ENCODE measurements around the gene NADK2. TPM values are rescaled to one million over a fixed set of nuclear protein-coding genes. Genes with fewer than 3 reads are reported as not detected.

Gene NADK2
- total and polyA plus RNA-seq, 9 of the 15 experiments (the other 6 are each of a cell fraction or from before 2014, with no cell fraction given), result 10.6 to 41.0 (median 24.0) TPM

- TF ChIP-seq, protein P1, sequence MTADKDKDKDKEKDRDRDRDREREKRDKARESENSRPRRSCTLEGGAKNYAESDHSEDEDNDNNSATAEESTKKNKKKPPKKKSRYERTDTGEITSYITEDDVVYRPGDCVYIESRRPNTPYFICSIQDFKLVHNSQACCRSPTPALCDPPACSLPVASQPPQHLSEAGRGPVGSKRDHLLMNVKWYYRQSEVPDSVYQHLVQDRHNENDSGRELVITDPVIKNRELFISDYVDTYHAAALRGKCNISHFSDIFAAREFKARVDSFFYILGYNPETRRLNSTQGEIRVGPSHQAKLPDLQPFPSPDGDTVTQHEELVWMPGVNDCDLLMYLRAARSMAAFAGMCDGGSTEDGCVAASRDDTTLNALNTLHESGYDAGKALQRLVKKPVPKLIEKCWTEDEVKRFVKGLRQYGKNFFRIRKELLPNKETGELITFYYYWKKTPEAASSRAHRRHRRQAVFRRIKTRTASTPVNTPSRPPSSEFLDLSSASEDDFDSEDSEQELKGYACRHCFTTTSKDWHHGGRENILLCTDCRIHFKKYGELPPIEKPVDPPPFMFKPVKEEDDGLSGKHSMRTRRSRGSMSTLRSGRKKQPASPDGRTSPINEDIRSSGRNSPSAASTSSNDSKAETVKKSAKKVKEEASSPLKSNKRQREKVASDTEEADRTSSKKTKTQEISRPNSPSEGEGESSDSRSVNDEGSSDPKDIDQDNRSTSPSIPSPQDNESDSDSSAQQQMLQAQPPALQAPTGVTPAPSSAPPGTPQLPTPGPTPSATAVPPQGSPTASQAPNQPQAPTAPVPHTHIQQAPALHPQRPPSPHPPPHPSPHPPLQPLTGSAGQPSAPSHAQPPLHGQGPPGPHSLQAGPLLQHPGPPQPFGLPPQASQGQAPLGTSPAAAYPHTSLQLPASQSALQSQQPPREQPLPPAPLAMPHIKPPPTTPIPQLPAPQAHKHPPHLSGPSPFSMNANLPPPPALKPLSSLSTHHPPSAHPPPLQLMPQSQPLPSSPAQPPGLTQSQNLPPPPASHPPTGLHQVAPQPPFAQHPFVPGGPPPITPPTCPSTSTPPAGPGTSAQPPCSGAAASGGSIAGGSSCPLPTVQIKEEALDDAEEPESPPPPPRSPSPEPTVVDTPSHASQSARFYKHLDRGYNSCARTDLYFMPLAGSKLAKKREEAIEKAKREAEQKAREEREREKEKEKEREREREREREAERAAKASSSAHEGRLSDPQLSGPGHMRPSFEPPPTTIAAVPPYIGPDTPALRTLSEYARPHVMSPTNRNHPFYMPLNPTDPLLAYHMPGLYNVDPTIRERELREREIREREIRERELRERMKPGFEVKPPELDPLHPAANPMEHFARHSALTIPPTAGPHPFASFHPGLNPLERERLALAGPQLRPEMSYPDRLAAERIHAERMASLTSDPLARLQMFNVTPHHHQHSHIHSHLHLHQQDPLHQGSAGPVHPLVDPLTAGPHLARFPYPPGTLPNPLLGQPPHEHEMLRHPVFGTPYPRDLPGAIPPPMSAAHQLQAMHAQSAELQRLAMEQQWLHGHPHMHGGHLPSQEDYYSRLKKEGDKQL (CRISPR knock-in tag; IDR thresholded peaks at IDR 0.05; ENCODE audit: borderline replicate concordance), result no peak
- TF ChIP-seq CREB1 (IDR thresholded peaks at IDR 0.05), result peak; percentile 61
- peak; percentile 84 for TF ChIP-seq CREB1 (CRISPR knock-in tag; IDR thresholded peaks at IDR 0.05)
- TF ChIP-seq HNRNPUL1 (IDR thresholded peaks at IDR 0.05; ENCODE audit: low read length), result no peak
- no peak for TF ChIP-seq HDAC8 (tag; IDR thresholded peaks at IDR 0.05)
- TF ChIP-seq ZNF239 (CRISPR knock-in tag; IDR thresholded peaks at IDR 0.05), result no peak
- no peak for TF ChIP-seq SRSF3 (IDR thresholded peaks at IDR 0.05; ENCODE audit: insufficient read depth, low read length)
- TF ChIP-seq, protein P2, sequence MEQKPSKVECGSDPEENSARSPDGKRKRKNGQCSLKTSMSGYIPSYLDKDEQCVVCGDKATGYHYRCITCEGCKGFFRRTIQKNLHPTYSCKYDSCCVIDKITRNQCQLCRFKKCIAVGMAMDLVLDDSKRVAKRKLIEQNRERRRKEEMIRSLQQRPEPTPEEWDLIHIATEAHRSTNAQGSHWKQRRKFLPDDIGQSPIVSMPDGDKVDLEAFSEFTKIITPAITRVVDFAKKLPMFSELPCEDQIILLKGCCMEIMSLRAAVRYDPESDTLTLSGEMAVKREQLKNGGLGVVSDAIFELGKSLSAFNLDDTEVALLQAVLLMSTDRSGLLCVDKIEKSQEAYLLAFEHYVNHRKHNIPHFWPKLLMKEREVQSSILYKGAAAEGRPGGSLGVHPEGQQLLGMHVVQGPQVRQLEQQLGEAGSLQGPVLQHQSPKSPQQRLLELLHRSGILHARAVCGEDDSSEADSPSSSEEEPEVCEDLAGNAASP (IDR thresholded peaks at IDR 0.05), result no peak
- no peak for TF ChIP-seq ZNF586 (CRISPR knock-in tag; conservative IDR thresholded peaks at IDR 0.05)
- TF ChIP-seq SMAD1 (IDR thresholded peaks at IDR 0.05; ENCODE audit: low read depth, low read length, partially characterized antibody), result no peak
- no peak; the same call in 1 of the 2 replicates for TF ChIP-seq ZSCAN29 (IDR thresholded peaks at IDR 0.05)
- no peak for TF ChIP-seq ZNF133 (CRISPR knock-in tag; IDR thresholded peaks at IDR 0.05)
- TF ChIP-seq NELFE (IDR thresholded peaks at IDR 0.05; ENCODE audit: insufficient read depth, insufficient read length), result no peak
- TF ChIP-seq DDX20 (tag; IDR thresholded peaks at IDR 0.05; ENCODE audit: low read depth), result no peak
- no peak for TF ChIP-seq NONO (IDR thresholded peaks at IDR 0.05; ENCODE audit: low read depth in 2 of 2, low read length in 1 of 2)
These were observed 90.0 kb downstream of the NADK2 start, which contains the start of the genes LMBRD2 and SKP2 (continued) for GRCh38 chr5:36151434-36152323.

Data from K562 (cell line).